Measurements from ENCODE around the gene SPATA3.

- TF ChIP-seq FOXM1 (IDR thresholded peaks at IDR 0.05; ENCODE audit: borderline replicate concordance) = no peak
- no peak for TF ChIP-seq SUZ12 (IDR thresholded peaks at IDR 0.05)
- no peak for TF ChIP-seq SP1 (IDR thresholded peaks at IDR 0.05)
- no peak for TF ChIP-seq LEF1 (IDR thresholded peaks at IDR 0.05; ENCODE audit: borderline replicate concordance)
- no peak for TF ChIP-seq ARNT (IDR thresholded peaks at IDR 0.05)
Observed at GRCh38 chr2:230968921-230969658, 26.8 kb upstream of the SPATA3 start.

Data from HEK293T (cell line).